ENCODE data around the gene ADGRL1.

DNA sequence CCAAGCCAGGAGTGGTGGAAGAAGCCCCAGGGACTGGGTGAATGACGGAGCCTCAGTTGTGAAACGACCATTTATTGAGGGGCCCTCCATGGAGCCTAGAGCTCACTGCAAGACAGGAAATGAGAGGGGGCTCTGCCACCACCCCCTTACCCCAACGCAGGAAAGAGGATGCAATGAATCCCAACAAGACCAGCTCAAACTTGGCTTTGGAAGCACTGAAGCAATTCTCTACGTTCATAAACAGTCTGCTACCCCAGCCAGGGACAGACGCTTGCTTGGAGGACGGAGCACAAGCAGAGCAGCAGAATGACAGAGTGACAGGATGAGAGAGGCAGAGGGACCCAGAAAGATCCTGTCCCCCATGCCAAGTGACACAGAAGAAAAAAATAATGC lies 89.4 kb downstream of the ADGRL1 start:
- no peak for TF ChIP-seq POLR2A (IDR thresholded peaks at IDR 0.05)
- TF ChIP-seq, protein P1, sequence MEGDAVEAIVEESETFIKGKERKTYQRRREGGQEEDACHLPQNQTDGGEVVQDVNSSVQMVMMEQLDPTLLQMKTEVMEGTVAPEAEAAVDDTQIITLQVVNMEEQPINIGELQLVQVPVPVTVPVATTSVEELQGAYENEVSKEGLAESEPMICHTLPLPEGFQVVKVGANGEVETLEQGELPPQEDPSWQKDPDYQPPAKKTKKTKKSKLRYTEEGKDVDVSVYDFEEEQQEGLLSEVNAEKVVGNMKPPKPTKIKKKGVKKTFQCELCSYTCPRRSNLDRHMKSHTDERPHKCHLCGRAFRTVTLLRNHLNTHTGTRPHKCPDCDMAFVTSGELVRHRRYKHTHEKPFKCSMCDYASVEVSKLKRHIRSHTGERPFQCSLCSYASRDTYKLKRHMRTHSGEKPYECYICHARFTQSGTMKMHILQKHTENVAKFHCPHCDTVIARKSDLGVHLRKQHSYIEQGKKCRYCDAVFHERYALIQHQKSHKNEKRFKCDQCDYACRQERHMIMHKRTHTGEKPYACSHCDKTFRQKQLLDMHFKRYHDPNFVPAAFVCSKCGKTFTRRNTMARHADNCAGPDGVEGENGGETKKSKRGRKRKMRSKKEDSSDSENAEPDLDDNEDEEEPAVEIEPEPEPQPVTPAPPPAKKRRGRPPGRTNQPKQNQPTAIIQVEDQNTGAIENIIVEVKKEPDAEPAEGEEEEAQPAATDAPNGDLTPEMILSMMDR (IDR thresholded peaks at IDR 0.05) = no peak
- no peak for TF ChIP-seq POLR2AphosphoS5 (IDR thresholded peaks at IDR 0.05)
- TF ChIP-seq EP300 (IDR thresholded peaks at IDR 0.05) = no peak
